GM12874 (cell line): ENCODE results near the gene HSD11B1L.

ENCODE experiments used
- CTCF ChIP-seq: IDR thresholded peaks from 2 replicates; pipeline ENCODE4 v1.5.1; 2011; ENCODE audit warnings: low read depth, mild to moderate bottlenecking, control low read depth, low read length, moderate library complexity; ENCODE audit not compliant: insufficient read depth

The HSD11B1L gene

GRCh38 chr19:5700455-5701092 is 19.7 kb downstream of the HSD11B1L start:
- no peak for TF ChIP-seq CTCF

- TF ChIP-seq CTCF, result no peak
These were observed 23.3 kb downstream of the HSD11B1L start for GRCh38 chr19:5703819-5704818.

- no peak for TF ChIP-seq CTCF
These were observed 24.7 kb downstream of the HSD11B1L start for GRCh38 chr19:5705552-5705951.

GRCh38 chr19:5706876-5707573 is 26.2 kb downstream of the HSD11B1L start:
- TF ChIP-seq CTCF, result no peak

GRCh38 chr19:5707576-5708575 is 27.0 kb downstream of the HSD11B1L start:
- TF ChIP-seq CTCF, result no peak

- no peak for TF ChIP-seq CTCF
These were observed 30.2 kb downstream of the HSD11B1L start for GRCh38 chr19:5711025-5711424.
